ENCODE results near the gene BPIFA1.

DNA sequence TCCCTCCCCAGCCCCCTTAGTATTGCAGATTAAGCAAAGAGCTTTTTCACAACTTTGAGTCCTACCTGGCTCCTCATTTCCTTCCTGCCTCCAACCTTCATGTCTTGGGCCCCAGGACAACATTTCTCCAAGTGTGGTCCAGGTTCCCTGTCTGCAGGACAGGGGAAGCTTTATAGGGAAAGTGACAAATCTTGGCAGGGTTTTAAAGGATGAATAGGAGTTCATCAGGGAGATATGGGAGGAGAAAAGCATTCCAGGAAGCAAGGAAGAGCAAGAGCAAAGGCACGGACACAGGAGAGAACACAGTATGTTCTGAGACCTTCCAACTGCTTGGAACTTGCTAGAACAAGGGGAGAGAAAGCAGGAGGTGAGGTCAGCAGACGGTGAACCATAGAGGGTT is 49.1 kb downstream of the BPIFA1 start:
- TF ChIP-seq SP1 (IDR thresholded peaks at IDR 0.05) (no peak), FOXM1 (IDR thresholded peaks at IDR 0.05; ENCODE audit: borderline replicate concordance) (no peak), BHLHE40 (IDR thresholded peaks at IDR 0.05; ENCODE audit: borderline replicate concordance) (no peak), SUZ12 (IDR thresholded peaks at IDR 0.05) (no peak), ELF4 (IDR thresholded peaks at IDR 0.05) (no peak), L3MBTL2 (conservative IDR thresholded peaks at IDR 0.05) (no peak), NFRKB (IDR thresholded peaks at IDR 0.05) (no peak), ZNF384 (IDR thresholded peaks at IDR 0.05) (no peak), CTBP1 (IDR thresholded peaks at IDR 0.05; ENCODE audit: borderline replicate concordance) (no peak), LEF1 (IDR thresholded peaks at IDR 0.05; ENCODE audit: borderline replicate concordance) (no peak), ARNT (IDR thresholded peaks at IDR 0.05) (no peak)
- TF ChIP-seq, protein P1, sequence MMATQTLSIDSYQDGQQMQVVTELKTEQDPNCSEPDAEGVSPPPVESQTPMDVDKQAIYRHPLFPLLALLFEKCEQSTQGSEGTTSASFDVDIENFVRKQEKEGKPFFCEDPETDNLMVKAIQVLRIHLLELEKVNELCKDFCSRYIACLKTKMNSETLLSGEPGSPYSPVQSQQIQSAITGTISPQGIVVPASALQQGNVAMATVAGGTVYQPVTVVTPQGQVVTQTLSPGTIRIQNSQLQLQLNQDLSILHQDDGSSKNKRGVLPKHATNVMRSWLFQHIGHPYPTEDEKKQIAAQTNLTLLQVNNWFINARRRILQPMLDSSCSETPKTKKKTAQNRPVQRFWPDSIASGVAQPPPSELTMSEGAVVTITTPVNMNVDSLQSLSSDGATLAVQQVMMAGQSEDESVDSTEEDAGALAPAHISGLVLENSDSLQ (IDR thresholded peaks at IDR 0.05): no peak

Measured in HEK293T (cell line).